ENCODE measurements around the gene AP4M1.

AP4M1 gene

GRCh38 chr7:100111156-100111555 lies 9.7 kb downstream of the AP4M1 start:
- Mint-ChIP-seq H3K27me3 (no peaks in the 10 kb centered on the region), H3K9me3 (ENCODE audit: low read depth) (no peaks in the 10 kb centered on the region), H3K4me1 (ENCODE audit: low read depth) (peaks cover 3% of the 10 kb centered on the region), H3K36me3 (no peaks in the 10 kb centered on the region), H3K4me3 (no peak overlapping the region), H3K27ac (no peak overlapping the region)

GRCh38 chr7:100111914-100112313 lies 10.5 kb downstream of the AP4M1 start:
- H3K36me3 Mint-ChIP-seq = no peaks in the 10 kb centered on the region

GRCh38 chr7:100115026-100115425 lies 13.6 kb downstream of the AP4M1 start:
- Mint-ChIP-seq H3K4me1 (ENCODE audit: low read depth) (peaks cover 19% of the 10 kb centered on the region), H3K9me3 (ENCODE audit: low read depth) (no peaks in the 10 kb centered on the region), H3K4me3 (no peak overlapping the region), H3K27ac (no peak overlapping the region), H3K27me3 (no peaks in the 10 kb centered on the region), H3K36me3 (no peaks in the 10 kb centered on the region)

More at GRCh38 chr7:100111914-100112313, 10.5 kb downstream of the AP4M1 start:
- Mint-ChIP-seq H3K27me3 (no peaks in the 10 kb centered on the region), H3K9me3 (ENCODE audit: low read depth) (no peaks in the 10 kb centered on the region), H3K27ac (no peak overlapping the region), H3K4me3 (no peak overlapping the region), H3K4me1 (ENCODE audit: low read depth) (peaks cover 5% of the 10 kb centered on the region)

GRCh38 chr7:100118388-100119071 lies 17.1 kb downstream of the AP4M1 start:
- Mint-ChIP-seq H3K27ac (peak overlapping the region; percentile 99), H3K27me3 (no peaks in the 10 kb centered on the region), H3K4me1 (ENCODE audit: low read depth) (peaks cover 32% of the 10 kb centered on the region), H3K9me3 (ENCODE audit: low read depth) (no peaks in the 10 kb centered on the region), H3K4me3 (peak overlapping the region; percentile 96), H3K36me3 (no peaks in the 10 kb centered on the region)

- Mint-ChIP-seq H3K36me3 (no peaks in the 10 kb centered on the region), H3K27ac (peak within 1 kb of the TSS; percentile 99)
Observed at GRCh38 chr7:100119072-100119969, 17.9 kb downstream of the AP4M1 start, which contains the start of the genes CNPY4 and TAF6. TSS of gene CNPY4 (plus strand) at chr7:100119634. CDS start at chr7:100119745, 111 bp downstream. TSS of gene TAF6 (minus strand) at chr7:100119358. CDS start at chr7:100114209, 5,149 bp downstream.

GRCh38 chr7:100119970-100120732 lies 18.7 kb downstream of the AP4M1 start:
- H3K4me1 Mint-ChIP-seq (ENCODE audit: low read depth) = peaks cover 42% of the 10 kb centered on the region
- H3K4me3 Mint-ChIP-seq = peak overlapping the region; percentile 96
- H3K36me3 Mint-ChIP-seq = no peaks in the 10 kb centered on the region
- no peaks in the 10 kb centered on the region for H3K9me3 Mint-ChIP-seq (ENCODE audit: low read depth)
- H3K27me3 Mint-ChIP-seq = no peaks in the 10 kb centered on the region
- peak overlapping the region; percentile 99 for H3K27ac Mint-ChIP-seq

More at GRCh38 chr7:100119072-100119969, 17.9 kb downstream of the AP4M1 start, which contains the start of the genes CNPY4 and TAF6:
- peaks cover 35% of the 10 kb centered on the region for H3K4me1 Mint-ChIP-seq (ENCODE audit: low read depth)
- no peaks in the 10 kb centered on the region for H3K9me3 Mint-ChIP-seq (ENCODE audit: low read depth)
- no peaks in the 10 kb centered on the region for H3K27me3 Mint-ChIP-seq
- H3K4me3 Mint-ChIP-seq = peak within 1 kb of the TSS; percentile 96

GRCh38 chr7:100120733-100121036 lies 19.2 kb downstream of the AP4M1 start:
- no peaks in the 10 kb centered on the region for H3K36me3 Mint-ChIP-seq
- peak overlapping the region; percentile 96 for H3K4me3 Mint-ChIP-seq
- no peaks in the 10 kb centered on the region for H3K27me3 Mint-ChIP-seq
- peaks cover 47% of the 10 kb centered on the region for H3K4me1 Mint-ChIP-seq (ENCODE audit: low read depth)
- H3K9me3 Mint-ChIP-seq (ENCODE audit: low read depth) = no peaks in the 10 kb centered on the region
- peak overlapping the region; percentile 99 for H3K27ac Mint-ChIP-seq

- Mint-ChIP-seq H3K4me1 (ENCODE audit: low read depth) (peaks cover 50% of the 10 kb centered on the region), H3K36me3 (no peaks in the 10 kb centered on the region), H3K4me3 (no peak overlapping the region), H3K9me3 (ENCODE audit: low read depth) (no peaks in the 10 kb centered on the region), H3K27ac (peak overlapping the region; percentile 41), H3K27me3 (no peaks in the 10 kb centered on the region)
Observed at GRCh38 chr7:100122067-100122466, 20.6 kb downstream of the AP4M1 start.

GRCh38 chr7:100122568-100122967 lies 21.1 kb downstream of the AP4M1 start:
- no peaks in the 10 kb centered on the region for H3K36me3 Mint-ChIP-seq
- no peak overlapping the region for H3K4me3 Mint-ChIP-seq
- H3K9me3 Mint-ChIP-seq (ENCODE audit: low read depth) = no peaks in the 10 kb centered on the region
- H3K27ac Mint-ChIP-seq = peak overlapping the region; percentile 41
- peaks cover 50% of the 10 kb centered on the region for H3K4me1 Mint-ChIP-seq (ENCODE audit: low read depth)
- no peaks in the 10 kb centered on the region for H3K27me3 Mint-ChIP-seq

GRCh38 chr7:100124301-100125230 lies 23.1 kb downstream of the AP4M1 start:
- no peaks in the 10 kb centered on the region for H3K9me3 Mint-ChIP-seq (ENCODE audit: low read depth)
- no peaks in the 10 kb centered on the region for H3K36me3 Mint-ChIP-seq
- peaks cover 47% of the 10 kb centered on the region for H3K4me1 Mint-ChIP-seq (ENCODE audit: low read depth)
- H3K4me3 Mint-ChIP-seq = peak overlapping the region; percentile 96
- H3K27me3 Mint-ChIP-seq = no peaks in the 10 kb centered on the region
- peak overlapping the region; percentile 75 for H3K27ac Mint-ChIP-seq

- Mint-ChIP-seq H3K4me1 (ENCODE audit: low read depth) (peaks cover 39% of the 10 kb centered on the region), H3K4me3 (peak overlapping the region; percentile 96), H3K9me3 (ENCODE audit: low read depth) (no peaks in the 10 kb centered on the region), H3K27ac (peak overlapping the region; percentile 98), H3K27me3 (no peaks in the 10 kb centered on the region), H3K36me3 (no peaks in the 10 kb centered on the region)
Observed at GRCh38 chr7:100126239-100126930, 24.9 kb downstream of the AP4M1 start.

- Mint-ChIP-seq H3K4me3 (peak within 1 kb of the TSS; percentile 96), H3K4me1 (ENCODE audit: low read depth) (peaks cover 39% of the 10 kb centered on the region), H3K27ac (peak within 1 kb of the TSS; percentile 98), H3K27me3 (no peaks in the 10 kb centered on the region), H3K36me3 (no peaks in the 10 kb centered on the region), H3K9me3 (ENCODE audit: low read depth) (no peaks in the 10 kb centered on the region)
Observed at GRCh38 chr7:100126931-100127865, 25.8 kb downstream of the AP4M1 start, which contains the start of gene MBLAC1. TSS of gene MBLAC1 (plus strand) at chr7:100126967. CDS start at chr7:100127396, 429 bp downstream.

All from activated naive CD8-positive, alpha-beta T cell (primary cell).